Vagina (tissue), 2 donors: ENCODE results near the gene PRR19. TPM values are rescaled to one million over a fixed set of nuclear protein-coding genes. Genes with fewer than 3 reads are reported as not detected.
A peak's percentile ranks its signal among the peaks of the same experiment; 100 is the strongest.

Experiments used
- DNase-seq, 2 donors: peaks; one replicate each; pipeline ENCODE4 v3.0.0-alpha.2; 2017; ENCODE audit errors: extremely low spot score in 2 of 2
- H3K27ac ChIP-seq: fragments of 200-600 bp; sonication (generic); one replicate; pipeline ENCODE4 v1.5.1; 2019
- H3K27me3 ChIP-seq: fragments of 200-600 bp; sonication (generic); one replicate; pipeline ENCODE4 v1.5.1; 2019
- H3K36me3 ChIP-seq, 2 donors: fragments of 200-600 bp; sonication (generic); one replicate each; pipeline ENCODE4 v1.5.1; 2017 to 2019
- H3K4me1 ChIP-seq: fragments of 200-600 bp; sonication (generic); one replicate; pipeline ENCODE4 v1.5.1; 2019
- H3K4me3 ChIP-seq, 2 donors: fragments of 200-600 bp; sonication (generic); 1 replicate in 1 of 2; 2 replicates in 1 of 2; pipeline ENCODE4 v1.5.1; 2016 to 2019
- H3K9me3 ChIP-seq: fragments of 200-600 bp; sonication (generic); one replicate; pipeline ENCODE4 v1.5.1; 2019
- POLR2A ChIP-seq, 2 donors: fragments of 450-650 bp; IDR thresholded peaks; one replicate each; pipeline ENCODE4 v1.6.1; 2017; ENCODE audit warnings: antibody characterized with exemption in 2 of 2, mild to moderate bottlenecking in 2 of 2, moderate library complexity in 2 of 2
- POLR2AphosphoS5 ChIP-seq, 2 donors: sonication (generic); formaldehyde crosslinking; IDR thresholded peaks; one replicate each; pipeline ENCODE4 v1.9.0; 2017; ENCODE audit warnings: antibody characterized with exemption in 2 of 2, mild to moderate bottlenecking in 2 of 2, low read depth in 1 of 2; ENCODE audit not compliant: insufficient read depth in 1 of 2
- intact Hi-C: fragments of 100-400 bp; cut with DNase I; formaldehyde crosslinking; loops from one replicate; pipeline ENCODE4 v1.15.1; 2023
- total RNA-seq: library from RNA; depleted of rRNA; stranded (reverse); fragments of >200 nt; gene quantifications from one replicate; pipeline ENCODE4 v1.2.3, GENCODE V29; 2016
- TF ChIP-seq, protein P1 (sequence below), 3 experiments: fragments of 450-650 bp in 2 of 3; fragments of 200-600 bp in 1 of 3; sonication (generic) in 1 of 3; IDR thresholded peaks; one replicate each; pipeline ENCODE4 v1.5.1; 2017 to 2019; ENCODE audit warnings: antibody characterized with exemption in 3 of 3, mild to moderate bottlenecking in 2 of 3, moderate library complexity in 2 of 3

PRR19 gene
- total RNA-seq, 1 donor from 2014 or later = not detected

- H3K27me3 ChIP-seq = peaks cover 14% of the 10 kb centered on the region
- TF ChIP-seq POLR2AphosphoS5 (IDR thresholded peaks at IDR 0.05; ENCODE audit: insufficient read depth in 1 of 2, low read depth in 1 of 2) (no peak), POLR2A (IDR thresholded peaks at IDR 0.05) (no peak)
- TF ChIP-seq, protein P1, sequence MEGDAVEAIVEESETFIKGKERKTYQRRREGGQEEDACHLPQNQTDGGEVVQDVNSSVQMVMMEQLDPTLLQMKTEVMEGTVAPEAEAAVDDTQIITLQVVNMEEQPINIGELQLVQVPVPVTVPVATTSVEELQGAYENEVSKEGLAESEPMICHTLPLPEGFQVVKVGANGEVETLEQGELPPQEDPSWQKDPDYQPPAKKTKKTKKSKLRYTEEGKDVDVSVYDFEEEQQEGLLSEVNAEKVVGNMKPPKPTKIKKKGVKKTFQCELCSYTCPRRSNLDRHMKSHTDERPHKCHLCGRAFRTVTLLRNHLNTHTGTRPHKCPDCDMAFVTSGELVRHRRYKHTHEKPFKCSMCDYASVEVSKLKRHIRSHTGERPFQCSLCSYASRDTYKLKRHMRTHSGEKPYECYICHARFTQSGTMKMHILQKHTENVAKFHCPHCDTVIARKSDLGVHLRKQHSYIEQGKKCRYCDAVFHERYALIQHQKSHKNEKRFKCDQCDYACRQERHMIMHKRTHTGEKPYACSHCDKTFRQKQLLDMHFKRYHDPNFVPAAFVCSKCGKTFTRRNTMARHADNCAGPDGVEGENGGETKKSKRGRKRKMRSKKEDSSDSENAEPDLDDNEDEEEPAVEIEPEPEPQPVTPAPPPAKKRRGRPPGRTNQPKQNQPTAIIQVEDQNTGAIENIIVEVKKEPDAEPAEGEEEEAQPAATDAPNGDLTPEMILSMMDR (IDR thresholded peaks at IDR 0.05) = no peak
- H3K4me3 ChIP-seq = peak overlapping the region; percentile 60 to 78
- peak in 1 of 2 donors; percentile 95 for DNase-seq
- intact Hi-C loops = loop anchor here (1.0 to 5.0 kb wide), 2 partner anchors 73 to 82 kb away; partner anchors contain the start of gene GSK3A
- H3K27ac ChIP-seq = no peak overlapping the region
- H3K4me1 ChIP-seq = peaks cover 45% of the 10 kb centered on the region
- H3K36me3 ChIP-seq = no peaks in the 10 kb centered on the region
- H3K9me3 ChIP-seq = no peaks in the 10 kb centered on the region
Observed at GRCh38 chr19:42324655-42325307, 22.8 kb downstream of the PRR19 start.

DNA sequence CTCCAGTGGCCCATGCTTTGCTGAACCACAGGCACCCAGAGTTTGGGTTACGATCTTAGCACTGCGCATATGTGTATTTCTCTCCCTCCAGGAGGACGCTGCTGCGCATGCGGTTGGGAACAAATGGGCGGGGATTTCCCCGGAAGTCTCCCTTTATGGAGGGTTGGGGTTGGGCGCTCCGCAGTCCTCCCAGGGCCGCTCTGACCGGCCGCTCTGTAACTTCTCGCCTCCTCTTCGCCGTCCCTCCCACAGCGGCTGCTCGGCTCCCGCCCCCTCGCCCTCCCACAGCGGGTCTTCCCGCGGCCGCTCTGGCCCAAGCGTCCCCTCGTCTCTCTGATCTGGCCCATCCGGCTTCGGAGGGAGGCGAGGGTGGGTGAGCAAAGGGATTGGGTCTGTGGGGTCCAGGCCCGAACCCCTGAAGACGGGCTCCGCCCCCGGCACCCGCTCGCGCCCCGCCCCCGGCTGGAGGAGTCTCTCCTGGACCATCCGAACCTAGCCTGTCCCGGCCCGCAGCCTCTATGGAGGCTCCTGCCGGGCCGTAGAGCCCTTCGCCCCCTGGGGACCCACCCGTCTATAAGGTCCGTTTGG, 23.5 kb downstream of the PRR19 start, which contains the start of gene MEGF8:
Gene MEGF8, plus strand, starts transcription at position 328 of the 588 bp plus-strand sequence. CDS start 609 bp downstream, outside the sequence.
- intact Hi-C loops = loop anchor here (1.0 to 5.0 kb wide), 2 partner anchors 72 to 83 kb away; partner anchors contain the start of gene GSK3A

GRCh38 chr19:42325896-42326771, 24.2 kb downstream of the PRR19 start:
- no peak for TF ChIP-seq POLR2A (IDR thresholded peaks at IDR 0.05)
- TF ChIP-seq, protein P1 (IDR thresholded peaks at IDR 0.05) = no peak
- no peak for TF ChIP-seq POLR2AphosphoS5 (IDR thresholded peaks at IDR 0.05; ENCODE audit: insufficient read depth in 1 of 2, low read depth in 1 of 2)
- Histone ChIP-seq H3K9me3 (no peaks in the 10 kb centered on the region), H3K36me3 (no peaks in the 10 kb centered on the region), H3K4me1 (peaks cover 45% of the 10 kb centered on the region), H3K27me3 (peaks cover 14% of the 10 kb centered on the region), H3K4me3 (peak overlapping the region; percentile 60 to 78), H3K27ac (peak overlapping the region; percentile 79)
- peak in 1 of 2 donors; percentile 70 for DNase-seq
- intact Hi-C loops = loop anchor here (1.0 to 5.0 kb wide), 2 partner anchors 71 to 84 kb away; partner anchors contain the start of gene GSK3A

More for the DNA sequence above, 23.5 kb downstream of the PRR19 start, which contains the start of gene MEGF8:
- TF ChIP-seq, protein P1 (IDR thresholded peaks at IDR 0.05) = peak; percentile 62 to 84 (median 65)
- TF ChIP-seq POLR2A (IDR thresholded peaks at IDR 0.05) (no peak), POLR2AphosphoS5 (IDR thresholded peaks at IDR 0.05; ENCODE audit: insufficient read depth in 1 of 2, low read depth in 1 of 2) (peak; percentile 87 to 100)
- peaks cover 14% of the 10 kb centered on the region for H3K27me3 ChIP-seq
- H3K36me3 ChIP-seq = no peaks in the 10 kb centered on the region
- peak; percentile 97 to 98 for DNase-seq
- H3K27ac ChIP-seq = peak within 1 kb of the TSS; percentile 79
- H3K4me1 ChIP-seq = peaks cover 45% of the 10 kb centered on the region
- no peaks in the 10 kb centered on the region for H3K9me3 ChIP-seq
- H3K4me3 ChIP-seq = peak within 1 kb of the TSS; percentile 60 to 78

- intact Hi-C loops = loop anchor here (5.0 kb wide), 1 partner anchor 70 kb away; no protein-coding TSS in a partner anchor
- H3K27ac ChIP-seq = no peak overlapping the region
- no peaks in the 10 kb centered on the region for H3K36me3 ChIP-seq
- H3K9me3 ChIP-seq = no peaks in the 10 kb centered on the region
- TF ChIP-seq POLR2A (IDR thresholded peaks at IDR 0.05) (no peak), POLR2AphosphoS5 (IDR thresholded peaks at IDR 0.05; ENCODE audit: insufficient read depth in 1 of 2, low read depth in 1 of 2) (no peak)
- TF ChIP-seq, protein P1 (IDR thresholded peaks at IDR 0.05) = no peak
- no peak for DNase-seq
- peaks cover 14% of the 10 kb centered on the region for H3K27me3 ChIP-seq
- H3K4me1 ChIP-seq = peaks cover 45% of the 10 kb centered on the region
- no peak overlapping the region for H3K4me3 ChIP-seq
Observed at GRCh38 chr19:42326969-42327368, 25.0 kb downstream of the PRR19 start.
